ENCODE data around the gene STIL. TPM values are rescaled to one million over a fixed set of nuclear protein-coding genes. Genes with fewer than 3 reads are reported as not detected.

STIL gene
- total and polyA plus RNA-seq, 2 donors (not counting 3 experiments of a cell fraction or from before 2014, with no cell fraction given), result 10.3 to 28.1 TPM

DNA sequence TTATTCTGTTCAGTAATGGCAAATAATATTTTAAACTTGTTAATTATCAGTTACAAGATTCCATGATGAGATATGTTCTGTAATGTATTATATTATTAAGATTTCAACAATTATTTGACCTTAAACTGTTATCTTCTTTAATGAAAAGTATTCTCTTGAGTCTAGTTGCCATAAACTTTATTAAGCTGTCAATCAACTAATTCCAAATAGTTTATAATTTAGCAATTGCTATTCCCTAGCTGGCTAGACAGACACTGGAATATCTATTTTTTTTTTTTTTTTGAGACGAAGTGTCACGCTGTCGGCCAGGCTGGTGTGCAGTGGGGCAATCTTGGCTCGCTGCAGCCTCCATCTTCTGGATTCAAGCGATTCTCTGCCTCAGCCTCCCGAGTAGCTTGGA, 23.4 kb upstream of the STIL start:
- no peak for TF ChIP-seq MYC (IDR thresholded peaks at IDR 0.05; ENCODE audit: low read depth, low read length)
- no peak for TF ChIP-seq POLR2AphosphoS5 (IDR thresholded peaks at IDR 0.05; ENCODE audit: insufficient read depth, low read depth, low read length)
- TF ChIP-seq, protein P1, sequence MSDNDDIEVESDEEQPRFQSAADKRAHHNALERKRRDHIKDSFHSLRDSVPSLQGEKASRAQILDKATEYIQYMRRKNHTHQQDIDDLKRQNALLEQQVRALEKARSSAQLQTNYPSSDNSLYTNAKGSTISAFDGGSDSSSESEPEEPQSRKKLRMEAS (IDR thresholded peaks at IDR 0.05; ENCODE audit: insufficient read depth, insufficient read length), result no peak
- TF ChIP-seq JUN (IDR thresholded peaks at IDR 0.05; ENCODE audit: borderline replicate concordance, insufficient read depth, insufficient read length, low read depth), result no peak
- no peak for TF ChIP-seq GATA2 (IDR thresholded peaks at IDR 0.05; ENCODE audit: insufficient read depth, insufficient read length, low read depth, low read length)
- TF ChIP-seq FOS (IDR thresholded peaks at IDR 0.05; ENCODE audit: borderline replicate concordance, insufficient read depth, low read length), result no peak
- TF ChIP-seq EZH2 (IDR thresholded peaks at IDR 0.05; ENCODE audit: borderline replicate concordance, low read depth, low read length, severe bottlenecking), result no peak
- TF ChIP-seq CTCF (IDR thresholded peaks at IDR 0.05; ENCODE audit: extremely low read depth in 1 of 2, insufficient read depth in 1 of 2, low read depth in 1 of 2, low read length in 2 of 2), result no peak
- TF ChIP-seq POLR2A (IDR thresholded peaks at IDR 0.05; ENCODE audit: low read depth, low read length), result no peak
- BruUV-seq (replicated peaks), result no TSS peak
- Histone ChIP-seq H3K4me1 (ENCODE audit: control insufficient read depth, extremely low read depth, insufficient read depth, low read length) (peaks cover 27% of the 10 kb centered on the region), H3K27me3 (ENCODE audit: control insufficient read depth in 2 of 2, insufficient read depth in 2 of 2, low read length in 2 of 2) (no peaks in the 10 kb centered on the region), H3K27ac (ENCODE audit: insufficient read depth, low read depth, low read length) (no peak overlapping the region), H3K79me2 (ENCODE audit: control insufficient read depth, insufficient read depth, low read length) (peaks cover 73% of the 10 kb centered on the region), H3K36me3 (ENCODE audit: control insufficient read depth in 2 of 2, extremely low read depth in 1 of 2, insufficient read depth in 2 of 2, low read length in 2 of 2) (no peaks in the 10 kb centered on the region), H3K9me1 (replicated peaks; ENCODE audit: control insufficient read depth, extremely low read depth, insufficient read depth, low read length) (no peaks in the 10 kb centered on the region), H4K20me1 (replicated peaks; ENCODE audit: control insufficient read depth, extremely low read depth, insufficient read depth, low read length) (no peaks in the 10 kb centered on the region), H3K9ac (replicated peaks; ENCODE audit: extremely low read depth, insufficient read depth, low read length) (no peak overlapping the region), H3K9me3 (replicated peaks; ENCODE audit: control insufficient read depth, insufficient read depth, low read length) (no peaks in the 10 kb centered on the region), H3K4me2 (ENCODE audit: insufficient read depth, low read length) (no peak overlapping the region), H3K4me3 (replicated peaks in 1 of 3; ENCODE audit: insufficient read depth in 1 of 3, low read depth in 1 of 3, low read length in 3 of 3) (no peak overlapping the region), H2AFZ (ENCODE audit: low read depth, low read length) (no peak overlapping the region)
- POLR2A ChIA-PET, result no interaction called here
- FAIRE-seq (no peak), DNase-seq (ENCODE audit: low read depth, low spot score) (no peak)
- intact Hi-C loops (cut with micrococcal nuclease) (loop anchor here (10.0 kb wide), 1 partner anchor 623 kb away; the partner anchor contains the start of gene EFCAB14), dilution Hi-C loops (cut with MboI; ENCODE audit: extremely low pct_ligation_motif_present, low sequenced_read_pairs) (no loop called here)
- CTCF ChIA-PET, result interaction anchor here (0.7 to 1.8 kb wide), 3 partner anchors 11 to 95 kb away, joined by 3 to 5 read pairs (median 3); partner anchors contain the start of gene STIL
